SK-MEL-5 (cell line): Measurements from ENCODE around the gene ATG12. TPM values are rescaled to one million over a fixed set of nuclear protein-coding genes. Genes with fewer than 3 reads are reported as not detected.
A peak's percentile ranks its signal among the peaks of the same experiment; 100 is the strongest.
"Not testable (repeated sequence)": the region's sequence is repeated elsewhere in the genome, so short reads cannot be mapped to it uniquely, and the experiment has no call there.

Source experiments
- DNase-seq: peaks from one replicate; pipeline ENCODE4 v3.0.0-alpha.2; 2016; ENCODE audit warnings: low read depth, low spot score
- in situ Hi-C: cut with HindIII; loops from 2 replicates; pipeline ENCODE4 v1.10.0; 2016; ENCODE audit warnings: low sequenced_read_pairs, high pct_unique_total_duplicates, low pct_unique_long_range_greater_than_20kb
- total RNA-seq: library from RNA; depleted of rRNA; stranded (reverse); fragments of >200 nt; shearing (Covaris generic); gene quantifications from 2 replicates; pipeline ENCODE4 v1.2.3, GENCODE V29; 2014

Gene ATG12
- total RNA-seq, 1 experiment from 2014 or later, result 52.0 TPM

DNA sequence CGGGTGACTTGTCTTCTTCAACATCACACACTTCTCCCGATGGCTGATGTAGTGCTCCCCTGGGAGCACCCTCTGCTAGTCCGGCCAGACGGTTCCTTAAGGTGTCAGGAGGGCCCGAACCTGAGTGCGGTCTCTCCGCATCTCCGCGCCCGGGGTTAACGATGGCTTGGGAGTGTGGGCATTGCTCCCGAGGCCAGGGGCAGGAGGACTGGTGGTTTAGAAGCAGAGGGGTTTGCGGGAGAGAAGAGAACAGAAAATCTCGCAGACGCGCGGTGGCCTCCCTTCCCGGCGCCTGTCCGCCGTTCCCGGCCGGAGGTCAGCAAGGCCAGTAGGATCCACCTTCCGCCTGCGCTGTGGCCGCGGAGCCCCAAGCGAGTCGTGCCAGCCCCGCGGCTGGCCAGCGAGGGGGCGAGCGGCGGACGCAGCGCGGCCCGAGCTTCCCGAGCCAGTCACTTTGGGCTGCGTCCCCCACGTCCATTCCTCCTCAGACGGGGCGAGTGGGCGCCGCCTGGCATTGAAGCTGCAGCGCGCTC is 25.6 kb downstream of the ATG12 start:
- DNase-seq, result no peak
- in situ Hi-C loops, result no loop called here

DNA sequence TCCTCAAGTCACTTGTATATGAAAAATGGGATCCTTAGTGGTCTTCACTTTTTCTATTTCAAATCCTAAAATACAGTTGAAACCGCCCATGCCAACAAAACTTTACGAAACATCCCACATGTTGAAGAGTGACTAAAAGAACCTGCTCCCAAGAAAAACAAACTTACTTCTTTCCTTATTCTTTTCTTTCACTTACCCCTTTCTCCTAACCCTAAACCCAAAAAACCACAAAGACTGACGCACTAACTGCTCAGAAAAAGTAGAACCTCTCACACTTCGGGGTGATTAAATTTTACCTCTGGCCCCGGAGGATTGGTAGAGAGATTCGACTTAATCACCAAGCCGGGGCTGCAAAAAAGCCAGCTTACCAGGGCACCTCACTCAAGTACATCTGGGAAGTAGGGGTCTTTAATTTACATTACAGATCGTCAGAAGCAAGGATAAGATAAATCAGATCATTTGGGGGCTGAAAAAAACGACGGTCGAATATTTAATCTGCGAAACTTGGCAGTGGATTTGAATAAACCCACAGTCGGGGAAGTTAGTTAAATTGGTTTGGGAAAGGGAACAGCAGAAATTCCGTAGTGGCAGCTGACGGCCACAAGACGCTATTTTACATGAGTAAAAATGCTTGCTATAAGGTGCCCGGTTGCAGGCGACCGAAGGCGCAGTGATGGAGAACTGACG is 26.2 kb downstream of the ATG12 start:
- in situ Hi-C loops, result no loop called here
- no peak for DNase-seq

DNA sequence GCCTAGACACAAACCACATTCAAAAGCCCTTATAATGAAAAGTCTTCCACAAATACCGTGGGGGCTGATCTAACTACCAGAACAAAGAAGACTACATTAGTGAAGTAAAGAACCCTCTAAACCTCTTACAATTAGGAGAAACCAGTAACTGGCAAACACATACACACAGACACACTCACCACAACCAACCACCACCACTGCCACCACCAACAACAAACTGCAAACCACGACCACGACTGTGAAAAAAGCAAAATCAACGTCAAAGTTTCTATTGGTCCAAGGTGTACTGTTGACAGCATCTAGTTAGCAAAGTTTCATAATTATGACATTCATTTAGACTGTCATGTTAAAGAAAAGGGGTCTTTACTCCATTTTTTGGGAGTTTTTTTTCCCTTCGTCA is 27.6 kb downstream of the ATG12 start:
- DNase-seq, result peak; percentile 24
- in situ Hi-C loops, result no loop called here

DNA sequence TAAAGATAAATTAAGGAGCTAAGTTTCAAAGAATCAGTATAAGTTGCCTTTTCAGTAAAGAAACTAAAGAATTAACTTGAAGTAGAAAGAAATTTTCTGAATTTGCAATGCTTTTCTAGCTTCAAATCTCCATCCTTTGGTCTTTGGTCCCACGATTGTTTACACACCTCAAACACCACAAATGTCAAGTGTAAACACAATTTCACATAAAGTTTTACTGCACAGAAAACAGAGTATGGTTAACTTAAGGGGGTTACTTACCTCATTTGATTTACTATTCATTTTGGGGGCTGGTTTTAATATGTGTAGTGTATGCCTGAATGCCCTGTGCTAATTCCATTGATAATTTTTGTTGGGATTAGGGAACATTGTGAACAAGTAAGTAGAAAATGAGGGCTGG is 29.0 kb downstream of the ATG12 start:
- no peak for DNase-seq
- in situ Hi-C loops, result no loop called here

DNA sequence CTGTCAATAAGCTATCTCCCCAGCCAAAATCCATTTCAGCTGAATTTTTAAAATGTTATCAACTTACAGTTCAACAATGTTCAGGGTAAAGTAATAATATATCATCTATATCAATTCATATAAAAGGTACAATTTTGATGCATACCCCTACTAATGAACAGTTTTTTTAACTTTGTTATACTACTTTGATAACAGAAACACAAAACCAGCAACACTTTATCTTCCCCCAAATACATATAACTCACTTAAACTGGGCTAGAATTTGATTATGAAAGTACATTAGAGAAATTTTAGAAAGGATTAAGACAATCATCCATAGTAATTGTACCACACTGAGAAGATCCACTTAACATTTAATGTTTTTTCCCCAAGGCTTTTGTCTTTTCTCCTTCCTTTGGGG is 30.0 kb downstream of the ATG12 start:
- no peak for DNase-seq
- in situ Hi-C loops, result no loop called here

DNA sequence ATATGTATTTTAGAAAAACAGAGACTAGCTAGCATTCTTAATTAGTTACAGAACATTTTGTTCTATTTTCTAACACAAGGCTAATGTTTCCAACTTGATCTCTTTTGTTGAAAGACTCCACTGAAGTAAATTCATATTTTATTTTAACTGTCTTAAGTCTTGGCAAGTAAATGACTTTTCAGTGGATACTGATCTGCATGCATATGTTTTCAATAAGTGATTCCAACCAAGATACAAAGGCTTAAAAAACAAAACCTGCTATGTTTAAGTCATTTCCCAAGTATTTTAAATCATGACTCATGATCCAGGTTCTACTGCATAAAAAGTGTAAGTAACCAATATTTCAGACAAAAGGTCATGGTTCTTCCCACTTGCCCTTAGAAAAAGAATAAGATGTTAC is 30.6 kb downstream of the ATG12 start:
- no peak for DNase-seq
- in situ Hi-C loops, result no loop called here

DNA sequence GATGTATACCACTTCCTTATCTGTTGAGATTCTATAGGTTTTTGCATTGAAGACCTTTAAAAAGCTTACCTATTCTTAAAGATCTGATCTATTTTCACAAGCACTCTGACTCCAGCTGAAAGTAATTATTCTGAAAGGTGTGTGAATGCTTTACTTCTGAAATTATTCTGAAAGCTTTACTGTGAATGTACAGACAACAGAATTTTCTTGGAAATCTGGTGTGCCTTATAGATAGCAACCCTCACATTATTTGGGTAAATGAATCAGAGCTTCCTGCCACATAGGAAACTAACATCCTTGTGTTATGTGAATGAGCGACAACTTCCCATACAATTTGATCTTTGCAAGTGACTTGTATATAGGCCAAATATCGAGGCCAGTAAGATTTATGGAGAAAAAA is 31.4 kb downstream of the ATG12 start:
- in situ Hi-C loops, result no loop called here
- DNase-seq, result no peak

DNA sequence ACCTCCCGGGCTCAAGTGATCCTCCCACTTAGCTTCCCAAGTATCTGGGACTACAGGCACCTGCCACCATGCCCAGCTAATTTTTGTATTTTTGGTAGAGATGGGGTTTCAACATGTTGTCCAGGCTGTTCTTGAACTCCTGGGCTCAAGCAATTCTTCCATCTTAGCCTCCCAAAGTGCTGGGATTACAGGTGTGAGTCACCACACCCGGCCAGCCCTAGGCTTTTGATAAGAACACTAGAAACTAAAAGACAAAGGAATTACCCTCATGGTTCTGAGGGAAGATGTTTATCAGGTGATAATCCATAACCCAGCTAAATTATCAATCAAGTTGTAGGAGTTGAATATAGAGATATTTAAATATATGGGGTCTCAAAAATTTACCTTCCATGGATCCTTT is 33.3 kb downstream of the ATG12 start:
- DNase-seq, in situ Hi-C loops: not testable (repeated sequence)

DNA sequence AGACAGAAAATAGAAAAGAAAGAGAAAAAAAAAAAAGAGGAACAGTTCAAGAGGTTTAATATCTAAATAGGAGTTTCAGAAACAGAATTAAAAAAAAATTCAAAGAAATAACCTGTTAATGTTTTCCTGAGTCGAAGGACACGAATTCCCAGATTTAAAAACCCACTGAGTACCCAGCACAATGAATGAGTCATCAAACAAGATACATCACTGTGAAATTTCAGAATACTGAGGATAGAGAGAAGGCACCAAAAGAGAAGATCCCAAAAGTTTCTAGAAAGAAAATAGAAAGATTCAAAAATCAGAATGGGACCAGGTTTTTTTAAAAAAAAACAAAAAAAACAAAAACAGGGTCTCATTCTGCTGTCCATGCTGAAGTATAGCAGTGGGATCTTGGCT is 33.7 kb downstream of the ATG12 start:
- in situ Hi-C loops, result no loop called here
- no peak for DNase-seq

DNA sequence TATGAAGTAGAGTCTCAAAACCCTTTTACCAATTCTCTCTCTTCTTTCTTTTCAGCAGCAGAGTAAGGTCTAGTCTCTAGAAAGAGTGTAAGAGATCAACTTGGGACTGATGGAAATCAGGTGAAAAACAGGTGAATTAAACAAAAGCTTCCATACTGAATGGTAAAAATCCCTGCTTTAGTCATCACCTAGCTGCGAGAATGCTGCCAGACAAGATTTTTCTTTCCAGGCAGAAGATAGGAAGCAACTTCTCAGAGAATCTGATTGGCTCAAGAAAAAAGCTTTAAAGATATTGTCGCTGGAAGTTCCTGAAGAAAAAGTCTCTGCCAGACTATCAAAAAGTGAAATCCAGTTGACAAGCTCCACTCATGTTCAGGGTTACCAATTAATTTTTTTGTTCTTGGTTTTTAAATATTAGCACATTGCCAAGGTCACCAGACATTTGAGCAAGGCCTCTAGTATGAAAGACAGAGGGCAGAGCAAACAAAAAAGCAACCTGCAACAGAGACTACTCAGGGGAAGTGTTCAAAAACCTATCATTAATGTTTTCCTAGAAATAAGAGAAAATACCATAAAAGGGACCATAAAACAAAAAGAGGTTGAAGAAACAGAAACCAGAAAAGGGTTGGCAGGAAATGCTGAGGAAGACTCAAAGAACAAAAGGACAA is 34.2 kb downstream of the ATG12 start:
- DNase-seq, result no peak
- in situ Hi-C loops, result no loop called here

DNA sequence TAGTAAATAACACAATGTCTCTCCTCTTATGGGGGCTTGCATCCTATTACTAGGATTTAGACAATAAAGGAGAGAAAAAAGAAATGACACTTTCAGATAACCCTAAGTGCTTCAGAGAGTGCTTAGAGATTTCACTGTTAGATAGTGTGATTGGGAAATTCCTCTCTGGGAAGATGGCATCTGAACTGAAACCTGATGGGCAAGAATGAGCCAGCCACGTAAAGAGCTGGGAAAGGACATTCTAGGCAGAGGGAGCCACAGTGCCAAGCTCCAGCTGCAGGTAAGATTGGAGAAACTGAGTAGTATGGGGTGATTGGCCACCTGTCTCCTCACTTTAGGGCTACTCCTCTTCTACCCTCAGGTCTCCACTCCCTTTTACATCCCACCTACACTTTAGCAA is 39.4 kb downstream of the ATG12 start:
- in situ Hi-C loops, result no loop called here
- DNase-seq, result no peak

DNA sequence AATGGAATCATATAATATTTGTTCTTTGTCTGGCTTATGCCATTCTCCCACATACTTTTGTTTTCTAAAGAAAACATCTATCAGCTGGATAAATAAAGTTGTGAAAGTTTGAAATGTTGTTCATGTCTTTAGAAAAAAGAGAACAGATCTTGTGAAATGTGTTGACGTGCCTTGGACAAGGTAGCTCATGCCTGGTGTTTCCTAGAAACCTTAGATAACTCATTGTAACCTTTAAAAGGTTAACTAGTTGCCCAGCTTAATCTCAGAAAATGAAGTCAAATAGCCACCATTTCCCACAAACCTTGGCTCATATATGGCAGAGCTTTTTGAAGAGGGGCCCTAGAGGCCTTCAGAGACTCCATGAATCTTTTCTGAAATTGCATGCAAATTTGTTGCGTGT is 40.2 kb downstream of the ATG12 start:
- in situ Hi-C loops, result no loop called here
- no peak for DNase-seq

DNA sequence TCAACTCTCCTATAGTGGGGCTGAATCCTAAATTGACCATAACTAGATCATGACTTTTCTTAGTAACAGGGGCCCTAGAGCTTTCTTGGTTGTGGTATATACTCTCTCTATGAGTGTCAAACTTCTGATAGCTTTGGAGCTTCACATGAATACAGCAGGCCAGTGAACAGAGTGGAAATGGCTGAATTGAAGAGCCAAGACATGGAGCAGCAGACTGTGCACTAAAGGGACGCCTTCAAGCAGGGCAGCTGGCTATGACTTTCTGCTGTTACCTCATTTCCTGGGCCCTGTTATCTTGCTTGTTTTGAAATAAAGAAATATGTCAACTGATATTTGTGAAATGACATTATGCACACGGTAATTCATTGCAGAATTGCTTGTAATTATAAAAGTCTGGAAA is 41.3 kb downstream of the ATG12 start:
- DNase-seq, result no peak
- in situ Hi-C loops, result no loop called here

DNA sequence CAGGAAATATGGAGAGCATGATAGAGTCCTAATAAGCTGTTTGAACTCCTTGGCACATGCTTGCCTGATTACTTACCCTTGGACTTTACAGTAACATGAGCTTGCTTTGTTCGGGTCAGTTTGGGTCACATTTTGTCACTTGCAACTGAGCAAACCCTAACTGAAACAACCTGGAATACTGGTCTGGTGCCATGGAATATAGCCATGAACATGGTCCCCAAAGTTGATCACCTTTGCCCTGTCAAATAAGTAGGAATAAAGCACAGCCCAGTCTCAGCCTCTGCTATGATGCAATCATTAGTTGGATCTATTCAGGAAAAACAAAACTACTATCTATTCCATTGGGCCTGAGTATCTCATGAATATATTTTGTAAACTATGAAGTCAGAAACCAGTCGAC is 43.1 kb downstream of the ATG12 start:
- DNase-seq, result no peak
- in situ Hi-C loops, result no loop called here

DNA sequence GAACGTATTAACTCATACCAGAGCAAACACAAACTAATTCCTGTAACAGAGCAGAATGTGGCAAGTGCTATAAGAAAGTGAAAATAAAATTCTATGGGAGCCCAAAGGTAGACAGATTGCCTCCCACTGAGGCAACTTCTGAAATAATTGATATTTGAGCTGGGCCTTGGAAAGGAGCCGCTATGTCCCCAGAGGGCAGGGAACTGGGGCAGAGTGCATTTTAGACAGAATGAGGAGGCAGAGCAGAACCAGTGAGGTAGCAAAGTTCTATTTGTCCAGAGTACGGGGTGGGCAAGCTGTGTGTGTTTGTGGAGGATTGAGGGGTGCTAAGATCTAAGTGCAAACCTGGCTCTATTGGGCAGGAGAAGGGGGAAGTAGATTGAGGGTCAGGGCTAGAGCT is 44.7 kb downstream of the ATG12 start:
- in situ Hi-C loops, result no loop called here
- DNase-seq, result no peak

DNA sequence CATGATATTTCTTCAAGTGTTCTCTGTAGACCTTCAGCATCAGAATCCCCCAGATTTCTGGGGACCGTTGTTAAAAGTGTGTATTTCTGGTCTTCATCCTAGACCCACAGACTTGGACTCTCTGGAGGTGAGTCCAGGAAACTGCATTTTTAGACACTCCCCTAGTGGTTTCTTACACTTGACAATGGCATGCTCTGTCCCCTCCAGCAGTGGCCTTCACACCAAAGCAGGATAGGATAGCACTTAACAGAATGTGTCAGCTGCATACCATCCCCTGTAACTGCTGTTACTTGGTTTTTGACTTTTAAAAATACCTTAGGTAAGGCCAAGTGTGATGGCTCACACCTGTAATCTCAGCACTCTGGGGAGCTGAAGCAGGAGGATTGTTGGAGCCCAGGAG is 45.7 kb downstream of the ATG12 start:
- in situ Hi-C loops, result no loop called here

DNA sequence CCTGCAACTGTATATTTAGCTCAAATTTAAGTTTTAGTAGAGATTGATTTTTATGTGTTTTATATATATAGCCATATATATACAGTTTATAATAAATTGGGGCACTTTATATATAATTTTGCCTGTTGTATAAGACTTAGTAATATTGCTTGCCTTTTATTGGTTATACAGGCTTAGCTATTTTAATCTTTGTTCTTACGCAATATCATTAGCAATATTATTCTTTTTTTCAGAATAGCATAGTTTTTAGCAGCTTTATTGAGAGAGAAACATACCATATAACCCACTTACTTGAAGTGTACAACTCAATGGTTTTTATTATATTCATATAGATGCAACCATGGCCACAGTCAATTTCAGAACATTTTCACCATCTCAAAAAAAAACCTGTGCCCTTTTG is 52.9 kb downstream of the ATG12 start:
- in situ Hi-C loops, result no loop called here
- no peak for DNase-seq

More for the DNA sequence above, 45.7 kb downstream of the ATG12 start:
- DNase-seq, result no peak

DNA sequence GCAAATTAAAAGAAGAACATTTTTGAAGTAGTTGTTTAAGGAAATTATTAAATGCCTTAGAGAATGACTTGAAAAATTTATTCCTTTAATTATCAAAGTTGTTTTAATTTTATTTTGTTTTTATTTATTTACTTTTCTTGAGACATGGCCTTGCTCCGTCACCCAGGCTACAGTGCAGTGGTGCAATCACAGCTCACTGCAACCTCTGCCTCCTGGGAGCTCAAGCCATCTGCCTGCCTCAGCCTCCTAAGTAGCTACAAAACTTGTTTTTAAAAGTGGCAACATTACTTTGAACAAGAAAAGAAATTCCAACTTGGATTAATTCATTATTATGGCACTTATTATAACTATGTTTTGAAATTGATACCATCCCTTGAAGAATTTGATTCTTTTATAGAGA is 53.9 kb downstream of the ATG12 start:
- no peak for DNase-seq
- in situ Hi-C loops, result no loop called here

DNA sequence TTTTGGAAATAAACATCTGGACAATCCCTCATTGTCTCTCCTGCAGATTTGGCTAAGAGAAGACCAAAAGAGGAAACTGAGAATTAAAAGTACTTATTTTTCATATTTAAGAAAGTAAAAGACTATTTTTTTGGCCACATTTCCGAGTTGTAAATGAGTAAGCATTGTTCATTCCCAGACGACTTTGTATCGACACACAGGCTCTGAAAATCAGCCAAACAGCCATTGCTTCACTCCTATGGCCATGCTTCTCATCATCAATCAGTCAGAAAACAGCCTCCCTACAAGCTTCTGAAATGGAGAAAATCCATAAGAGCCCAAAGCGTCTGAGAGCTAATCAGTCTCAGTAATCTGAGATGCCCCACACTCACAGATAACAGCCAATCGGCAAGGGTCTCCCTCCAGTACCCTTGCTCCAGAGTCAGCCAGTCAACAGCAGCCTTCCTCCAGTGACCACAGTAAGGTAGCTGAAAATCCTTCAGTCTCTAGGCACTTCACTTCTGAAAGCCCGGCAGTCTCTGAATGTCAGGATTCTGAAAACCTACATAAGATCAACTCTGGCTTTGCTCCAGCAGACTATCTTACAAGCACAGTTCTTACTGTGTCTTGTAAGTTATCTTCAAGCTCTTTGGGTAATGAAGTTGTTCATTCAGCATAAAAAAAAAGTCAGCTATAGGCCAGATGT is 55.8 kb downstream of the ATG12 start:
- DNase-seq, result no peak
- in situ Hi-C loops, result no loop called here
